Nephron progenitor cell (in vitro differentiated cells): ENCODE measurements around the gene CNOT9.

Experiments used
- DNase-seq: peaks from one replicate; pipeline ENCODE4 v3.0.0; 2021
- H3K27ac Mint-ChIP-seq: 2 replicates; pipeline ENCODE4 v1.8.0; 2021; ENCODE audit warnings: mild to moderate bottlenecking, moderate library complexity, mixed read lengths
- H3K27me3 Mint-ChIP-seq: 2 replicates; pipeline ENCODE4 v1.8.0; 2021; ENCODE audit warnings: mild to moderate bottlenecking, low read depth, mixed read lengths; ENCODE audit not compliant: poor library complexity
- H3K36me3 Mint-ChIP-seq: 2 replicates; pipeline ENCODE4 v1.8.0; 2021; ENCODE audit warnings: low read depth, mixed read lengths
- H3K4me1 Mint-ChIP-seq: 2 replicates; pipeline ENCODE4 v1.8.0; 2021; ENCODE audit warnings: mixed read lengths
- H3K4me3 Mint-ChIP-seq: 2 replicates; pipeline ENCODE4 v1.8.0; 2021; ENCODE audit warnings: mild to moderate bottlenecking, moderate library complexity, mixed read lengths
- H3K9me3 Mint-ChIP-seq: 2 replicates; pipeline ENCODE4 v1.8.0; 2021; ENCODE audit warnings: mild to moderate bottlenecking, moderate library complexity, mixed read lengths
- CTCF ChIP-seq: fragments of 200-600 bp; sonication (generic); IDR thresholded peaks from 2 replicates; pipeline ENCODE4 v1.5.0; 2021; ENCODE audit warnings: antibody characterized with exemption

CNOT9 gene

DNA sequence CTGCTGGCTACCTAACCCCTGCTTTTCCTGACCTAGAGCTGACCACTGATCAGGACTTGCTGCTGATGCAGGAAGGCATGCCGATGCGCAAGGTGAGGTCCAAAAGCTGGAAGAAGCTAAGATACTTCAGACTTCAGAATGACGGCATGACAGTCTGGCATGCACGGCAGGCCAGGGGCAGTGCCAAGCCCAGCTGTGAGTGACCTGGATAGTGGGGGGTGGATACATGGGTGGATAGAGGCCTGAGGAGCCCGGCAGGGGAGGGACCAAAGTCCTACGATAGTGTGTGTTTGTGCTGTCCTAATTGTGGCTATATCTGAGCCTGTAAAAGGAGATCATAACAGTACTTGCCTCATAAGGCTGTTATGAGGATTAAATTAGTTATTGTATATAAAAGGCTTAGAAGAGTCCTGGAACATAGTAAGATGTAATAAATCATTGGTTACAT, 47.3 kb downstream of the CNOT9 start:
- no peak for TF ChIP-seq CTCF
- H3K27ac Mint-ChIP-seq: no peak overlapping the region
- no peak for DNase-seq
- no peaks in the 10 kb centered on the region for H3K36me3 Mint-ChIP-seq
- no peaks in the 10 kb centered on the region for H3K4me1 Mint-ChIP-seq
- H3K27me3 Mint-ChIP-seq: peaks cover 29% of the 10 kb centered on the region
- no peak overlapping the region for H3K4me3 Mint-ChIP-seq
- H3K9me3 Mint-ChIP-seq: no peaks in the 10 kb centered on the region

DNA sequence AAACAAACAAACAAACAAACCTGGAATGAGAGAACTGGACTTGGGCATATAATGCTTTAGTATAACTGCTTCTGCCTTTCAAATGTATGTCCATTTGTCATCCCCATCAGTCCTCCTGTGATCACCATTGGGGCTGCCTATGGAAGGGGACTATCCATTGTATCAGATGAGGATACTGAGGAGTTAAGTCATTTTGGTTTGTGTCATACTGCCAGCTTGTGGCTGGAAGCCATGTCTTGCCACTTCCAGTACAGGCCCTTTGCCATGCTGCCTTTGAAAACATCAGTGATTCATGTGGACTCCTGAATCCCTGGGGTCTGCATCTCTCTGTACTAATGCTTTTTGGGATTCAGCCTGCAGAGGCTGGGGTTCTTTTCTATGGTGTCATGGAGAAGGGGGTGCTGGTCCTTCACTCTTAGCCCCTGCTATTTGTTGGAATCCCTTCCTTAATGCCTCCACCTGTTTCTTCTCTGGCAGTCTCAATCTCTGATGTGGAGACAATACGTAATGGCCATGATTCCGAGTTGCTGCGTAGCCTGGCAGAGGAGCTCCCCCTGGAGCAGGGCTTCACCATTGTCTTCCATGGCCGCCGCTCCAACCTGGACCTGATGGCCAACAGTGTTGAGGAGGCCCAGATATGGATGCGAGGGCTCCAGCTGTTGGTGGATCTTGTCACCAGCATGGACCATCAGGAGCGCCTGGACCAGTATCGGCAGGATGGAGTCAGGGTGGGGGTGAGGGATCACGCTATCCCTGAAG, 49.6 kb downstream of the CNOT9 start:
- Mint-ChIP-seq H3K36me3 (no peaks in the 10 kb centered on the region), H3K4me3 (no peak overlapping the region), H3K4me1 (no peaks in the 10 kb centered on the region), H3K27ac (peak overlapping the region; percentile 42), H3K27me3 (peaks cover 21% of the 10 kb centered on the region), H3K9me3 (no peaks in the 10 kb centered on the region)
- no peak for TF ChIP-seq CTCF
- no peak for DNase-seq

- peaks cover 5% of the 10 kb centered on the region for H3K27me3 Mint-ChIP-seq
- no peak overlapping the region for H3K4me3 Mint-ChIP-seq
These were observed 52.4 kb downstream of the CNOT9 start for GRCh38 chr2:218621007-218621406.

GRCh38 chr2:218622606-218623365, 54.1 kb downstream of the CNOT9 start:
- TF ChIP-seq CTCF: no peak
- no peak overlapping the region for H3K4me3 Mint-ChIP-seq
- H3K4me1 Mint-ChIP-seq: no peaks in the 10 kb centered on the region
- peaks cover 8% of the 10 kb centered on the region for H3K27me3 Mint-ChIP-seq
- no peak for DNase-seq
- H3K36me3 Mint-ChIP-seq: no peaks in the 10 kb centered on the region
- H3K9me3 Mint-ChIP-seq: no peaks in the 10 kb centered on the region
- no peak overlapping the region for H3K27ac Mint-ChIP-seq

More at GRCh38 chr2:218621007-218621406, 52.4 kb downstream of the CNOT9 start:
- no peaks in the 10 kb centered on the region for H3K4me1 Mint-ChIP-seq
- H3K27ac Mint-ChIP-seq: no peak overlapping the region
- no peak for DNase-seq
- TF ChIP-seq CTCF: no peak
- no peaks in the 10 kb centered on the region for H3K36me3 Mint-ChIP-seq
- H3K9me3 Mint-ChIP-seq: no peaks in the 10 kb centered on the region

GRCh38 chr2:218623366-218623705, 54.7 kb downstream of the CNOT9 start:
- Mint-ChIP-seq H3K4me1 (no peaks in the 10 kb centered on the region), H3K9me3 (no peaks in the 10 kb centered on the region), H3K27me3 (peaks cover 7% of the 10 kb centered on the region), H3K27ac (no peak overlapping the region), H3K36me3 (no peaks in the 10 kb centered on the region), H3K4me3 (no peak overlapping the region)
- no peak for TF ChIP-seq CTCF
- no peak for DNase-seq
